Keratinocyte (primary cell): ENCODE results near the gene AHNAK2. TPM values are rescaled to one million over a fixed set of nuclear protein-coding genes. Genes with fewer than 3 reads are reported as not detected.

ENCODE experiments used
- DNase-seq: peaks from one replicate; pipeline ENCODE4 v3.0.0-alpha.2; 2011; ENCODE audit warnings: low read depth, missing footprints, low spot score
- FAIRE-seq: peaks from 2 replicates; lab custom pipeline; 2011; peaks lifted over from hg19 to GRCh38; lab: Jason Lieb, UNC
- H2AFZ ChIP-seq: 2 replicates; pipeline ENCODE4 v1.6.0; 2012; ENCODE audit warnings: low read length, control low read depth, inconsistent platforms; ENCODE audit not compliant: control insufficient read depth
- H3K27ac ChIP-seq: 2 replicates; pipeline ENCODE4 v1.5.1; 2011; ENCODE audit warnings: low read length; ENCODE audit not compliant: control insufficient read depth, insufficient read depth
- H3K27me3 ChIP-seq: 3 replicates; pipeline ENCODE4 v1.6.0; 2011; ENCODE audit warnings: low read length; ENCODE audit not compliant: control insufficient read depth, insufficient read depth; ENCODE audit errors: extremely low read depth
- H3K36me3 ChIP-seq, 2 experiments: 2 replicates in 1 of 2; 3 replicates in 1 of 2; pipeline ENCODE4 v1.5.1; 2011; ENCODE audit warnings: low read length in 2 of 2, mild to moderate bottlenecking in 1 of 2; ENCODE audit not compliant: control insufficient read depth in 2 of 2, insufficient read depth in 2 of 2; ENCODE audit errors: extremely low read depth in 1 of 2
- H3K4me1 ChIP-seq: 3 replicates; pipeline ENCODE4 v1.5.1; 2011; ENCODE audit warnings: low read length; ENCODE audit not compliant: control insufficient read depth, insufficient read depth; ENCODE audit errors: extremely low read depth
- H3K4me2 ChIP-seq: 3 replicates; pipeline ENCODE4 v1.6.0; 2011; ENCODE audit warnings: low read depth, low read length; ENCODE audit not compliant: control insufficient read depth, insufficient read depth; ENCODE audit errors: extremely low read depth
- H3K4me3 ChIP-seq, 3 experiments: fragments of 200-600 bp in 1 of 3; sonication (generic) in 1 of 3; 2 replicates in 2 of 3; 3 replicates in 1 of 3; pipeline ENCODE4 v1.5.1; 2011 to 2016; ENCODE audit warnings: low read length in 3 of 3, mild to moderate bottlenecking in 3 of 3, control low read depth in 2 of 3, inconsistent platforms in 1 of 3, low read depth in 1 of 3, mixed read lengths in 1 of 3, mixed run types in 1 of 3, moderate library complexity in 1 of 3; ENCODE audit not compliant: control insufficient read depth in 2 of 3, insufficient read depth in 2 of 3; ENCODE audit errors: extremely low read depth in 1 of 3
- H3K79me2 ChIP-seq: 2 replicates; pipeline ENCODE4 v1.6.0; 2012; ENCODE audit warnings: low read length; ENCODE audit not compliant: control insufficient read depth, insufficient read depth
- H3K9ac ChIP-seq: 3 replicates; pipeline ENCODE4 v1.6.0; 2011; ENCODE audit warnings: low read length; ENCODE audit not compliant: control insufficient read depth, insufficient read depth; ENCODE audit errors: extremely low read depth
- H3K9me1 ChIP-seq: 3 replicates; pipeline ENCODE4 v1.6.0; 2011; ENCODE audit warnings: low read length; ENCODE audit not compliant: control insufficient read depth, insufficient read depth; ENCODE audit errors: extremely low read depth
- H3K9me3 ChIP-seq: 2 replicates; pipeline ENCODE4 v1.5.1; 2012; ENCODE audit warnings: low read depth, low read length; ENCODE audit not compliant: control insufficient read depth
- H4K20me1 ChIP-seq: 3 replicates; pipeline ENCODE4 v1.6.0; 2011; ENCODE audit warnings: low read length; ENCODE audit not compliant: control insufficient read depth, insufficient read depth; ENCODE audit errors: extremely low read depth
- CTCF ChIP-seq, 3 experiments: IDR thresholded peaks in 1 of 3; conservative IDR thresholded peaks in 1 of 3; optimal IDR thresholded peaks in 1 of 3; 2 replicates in 2 of 3; 3 replicates in 1 of 3; pipeline versions ENCODE3 to v1.5.1; 2011; ENCODE audit warnings: low read length in 3 of 3, mild to moderate bottlenecking in 3 of 3, moderate library complexity in 2 of 3, control low read depth in 1 of 3, inconsistent platforms in 1 of 3; ENCODE audit not compliant: insufficient read depth in 2 of 3; ENCODE audit errors: extremely low read depth in 1 of 3
- EZH2 ChIP-seq: IDR thresholded peaks from one replicate; pipeline ENCODE4 v1.6.1; 2012; ENCODE audit warnings: inconsistent platforms, mild to moderate bottlenecking, low read length, moderate library complexity
- dilution Hi-C: fragments of 300-500 bp; cut with MboI; formaldehyde crosslinking; loops from one replicate; pipeline ENCODE4 v1.7.0; 2020; ENCODE audit warnings: low sequenced_read_pairs; ENCODE audit not compliant: extremely low pct_ligation_motif_present
- polyA plus RNA-seq, 5 experiments: library from polyadenylated mRNA; depleted of rRNA in 3 of 5; stranded (reverse) in 3 of 5; stranded (forward) in 1 of 5; unstranded in 1 of 5; fragments of >200 nt; gene quantifications; 1 replicate in 1 of 5; 2 replicates in 3 of 5; 3 replicates in 1 of 5; pipeline versions ENCODE4 v1.2.1 to v1.2.3, GENCODE V29; 2011 to 2012; ENCODE audit warnings: missing spikeins in 2 of 5, low read depth in 1 of 5, low replicate concordance in 1 of 5

The AHNAK2 gene
- polyA plus RNA-seq, 1 donor (not counting 4 experiments of a cell fraction or from before 2014, with no cell fraction given): 164 TPM

DNA sequence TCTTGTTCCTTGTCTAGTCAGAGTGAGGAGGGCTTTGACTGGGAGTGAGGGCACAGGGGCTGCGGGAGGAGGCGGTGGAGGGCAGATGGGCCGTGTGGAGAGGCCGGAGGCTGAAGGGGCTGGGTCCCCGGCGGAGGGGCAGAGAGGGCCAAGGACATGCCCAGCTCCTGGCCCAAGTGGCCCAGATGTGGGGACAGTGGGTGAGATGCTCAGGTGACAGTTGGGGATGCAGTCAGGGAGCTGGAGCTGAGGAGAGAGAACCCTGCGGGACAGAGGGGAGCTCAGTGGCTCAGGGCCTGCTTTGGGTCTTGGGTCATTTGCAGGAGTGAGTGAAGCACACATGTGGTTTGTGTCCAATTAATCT lies 80.0 kb downstream of the AHNAK2 start:
- Histone ChIP-seq H3K9me3 (no peaks in the 10 kb centered on the region), H3K4me1 (peaks cover 3% of the 10 kb centered on the region), H3K27ac (no peak overlapping the region), H3K9ac (no peak overlapping the region), H3K79me2 (no peaks in the 10 kb centered on the region), H3K27me3 (no peaks in the 10 kb centered on the region), H3K4me3 (no peak overlapping the region), H4K20me1 (no peaks in the 10 kb centered on the region), H3K9me1 (no peaks in the 10 kb centered on the region), H3K4me2 (no peak overlapping the region), H2AFZ (no peak overlapping the region), H3K36me3 (peaks cover 15% of the 10 kb centered on the region in 2 experiments)
- dilution Hi-C loops: no loop called here
- no peak for FAIRE-seq
- no peak for DNase-seq
- TF ChIP-seq CTCF (optimal IDR thresholded peaks at IDR 0.05 in 1 of 3, IDR thresholded peaks at IDR 0.05 in 1 of 3, conservative IDR thresholded peaks at IDR 0.05 in 1 of 3; ENCODE audit: extremely low read depth in 1 of 3, insufficient read depth in 2 of 3, low read length in 3 of 3) (no peak), EZH2 (no peak)

DNA sequence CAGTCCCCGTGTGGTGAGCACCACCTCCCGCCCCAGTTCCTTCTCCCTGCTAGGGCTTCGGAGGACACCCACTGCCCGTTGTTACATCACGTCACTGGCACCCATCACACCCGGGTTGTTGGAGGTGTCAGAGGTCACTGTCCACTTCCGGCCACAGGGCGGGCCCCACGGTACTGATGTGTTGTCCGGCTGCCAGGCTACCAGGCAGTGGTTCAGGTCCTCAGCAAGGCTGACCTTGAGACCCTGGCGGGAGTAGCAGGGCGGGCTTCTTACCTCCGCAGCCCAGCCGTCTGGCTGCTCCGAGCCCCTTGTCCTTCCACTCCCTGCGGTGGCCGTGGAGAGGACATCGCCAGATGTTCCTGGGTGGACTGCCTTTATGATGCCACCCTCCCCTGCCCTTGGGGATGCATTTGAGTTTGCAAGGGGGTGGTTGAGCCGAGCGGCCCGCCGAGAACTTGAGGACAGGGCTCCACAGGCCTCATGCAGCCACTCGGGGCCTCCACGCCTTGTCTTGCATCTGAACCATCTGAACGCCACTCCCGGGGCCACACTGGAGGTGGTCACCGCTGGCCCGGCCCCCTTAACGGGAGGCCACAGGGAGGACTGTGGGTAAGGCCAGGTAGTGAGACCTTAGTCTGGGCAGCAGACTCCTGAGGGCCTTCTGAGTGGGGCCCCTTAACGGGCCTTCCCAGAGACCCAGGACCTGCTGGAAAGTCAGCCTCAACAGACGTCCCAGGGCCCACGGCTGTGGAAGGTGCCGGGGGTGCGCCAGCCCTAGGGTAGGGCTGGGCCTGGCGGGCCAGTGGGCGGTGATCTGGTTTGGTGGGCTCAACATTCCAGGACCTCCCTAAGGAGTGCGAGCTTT lies 80.6 kb downstream of the AHNAK2 start:
- dilution Hi-C loops: no loop called here
- Histone ChIP-seq H3K36me3 (peaks cover 15 to 21% of the 10 kb centered on the region in 2 experiments), H3K79me2 (no peaks in the 10 kb centered on the region), H3K9ac (no peak overlapping the region), H3K4me3 (no peak overlapping the region), H3K4me2 (no peak overlapping the region), H2AFZ (no peak overlapping the region), H4K20me1 (no peaks in the 10 kb centered on the region), H3K4me1 (peaks cover 3% of the 10 kb centered on the region), H3K9me3 (no peaks in the 10 kb centered on the region), H3K9me1 (no peaks in the 10 kb centered on the region), H3K27me3 (no peaks in the 10 kb centered on the region), H3K27ac (no peak overlapping the region)
- DNase-seq (no peak), FAIRE-seq (no peak)
- TF ChIP-seq EZH2 (no peak), CTCF (optimal IDR thresholded peaks at IDR 0.05 in 1 of 3, IDR thresholded peaks at IDR 0.05 in 1 of 3, conservative IDR thresholded peaks at IDR 0.05 in 1 of 3; ENCODE audit: extremely low read depth in 1 of 3, insufficient read depth in 2 of 3, low read length in 3 of 3) (no peak)
